Endothelial cell of umbilical vein (primary cell): Measurements from ENCODE around the gene VSNL1. TPM values are rescaled to one million over a fixed set of nuclear protein-coding genes. Genes with fewer than 3 reads are reported as not detected.
A peak's percentile ranks its signal among the peaks of the same experiment; 100 is the strongest.

Experiments used
- BruUV-seq: library from RNA; stranded (reverse); fragments of 400-500 nt; replicated peaks from 2 replicates; lab custom pipeline; 2021; lab: Mats Ljungman, UMichigan
- CTCF ChIA-PET: fragments of 300-600, 350-600 bp; sonication (Branson Sonifier 250); formaldehyde crosslinking; loops from one replicate; lab custom pipeline; 2021; ENCODE audit warnings: antibody characterized with exemption, inconsistent platforms; lab: Charles Lee
- POLR2A ChIA-PET: fragments of 300-600, 350-600 bp; sonication (Branson Sonifier 250); formaldehyde crosslinking; loops from one replicate; lab custom pipeline; 2021; ENCODE audit warnings: antibody characterized with exemption, inconsistent platforms; lab: Charles Lee
- DNase-seq: peaks from one replicate; pipeline ENCODE4 v3.0.0-alpha.2; 2011; ENCODE audit warnings: low read depth, low spot score
- FAIRE-seq: peaks from 2 replicates; lab custom pipeline; 2011; peaks lifted over from hg19 to GRCh38; lab: Jason Lieb, UNC
- H2AFZ ChIP-seq: 2 replicates; pipeline ENCODE4 v1.6.0; 2012; ENCODE audit warnings: low read depth, low read length, control low read depth, inconsistent platforms
- H3K27ac ChIP-seq: 2 replicates; pipeline ENCODE4 v1.5.1; 2011; ENCODE audit warnings: low read depth, mild to moderate bottlenecking, control low read depth, low read length, moderate library complexity; ENCODE audit not compliant: insufficient read depth
- H3K27me3 ChIP-seq, 2 experiments: 2 replicates each; pipeline versions ENCODE4 v1.6.0 to v1.6.1; 2011; ENCODE audit warnings: low read length in 2 of 2, mixed read lengths in 1 of 2; ENCODE audit not compliant: control insufficient read depth in 2 of 2, insufficient read depth in 2 of 2
- H3K36me3 ChIP-seq, 2 experiments: 2 replicates in 1 of 2; 3 replicates in 1 of 2; pipeline ENCODE4 v1.5.1; 2011; ENCODE audit warnings: low read length in 2 of 2, mild to moderate bottlenecking in 1 of 2, moderate library complexity in 1 of 2; ENCODE audit not compliant: control insufficient read depth in 2 of 2, insufficient read depth in 2 of 2; ENCODE audit errors: extremely low read depth in 1 of 2
- H3K4me1 ChIP-seq: 3 replicates; pipeline ENCODE4 v1.5.1; 2011; ENCODE audit warnings: mild to moderate bottlenecking, low read length; ENCODE audit not compliant: control insufficient read depth, insufficient read depth; ENCODE audit errors: extremely low read depth
- H3K4me2 ChIP-seq: 2 replicates; pipeline ENCODE4 v1.6.1; 2011; ENCODE audit warnings: low read length, control low read depth, mixed read lengths; ENCODE audit not compliant: insufficient read depth
- H3K4me3 ChIP-seq, 3 experiments: fragments of 200-600 bp in 1 of 3; sonication (generic), shearing (Covaris generic) in 1 of 3; replicated peaks in 1 of 3; 2 replicates each; pipeline ENCODE4 v1.5.1; 2011 to 2016; ENCODE audit warnings: control low read depth in 3 of 3, low read length in 3 of 3, mild to moderate bottlenecking in 2 of 3, inconsistent platforms in 1 of 3, low read depth in 1 of 3, moderate library complexity in 1 of 3; ENCODE audit not compliant: insufficient read depth in 1 of 3
- H3K79me2 ChIP-seq: 2 replicates; pipeline ENCODE4 v1.6.0; 2012; ENCODE audit warnings: low read length, inconsistent platforms; ENCODE audit not compliant: control insufficient read depth, insufficient read depth
- H3K9ac ChIP-seq: replicated peaks from 2 replicates; pipeline ENCODE3; 2011; ENCODE audit warnings: low read length, control low read depth; ENCODE audit not compliant: insufficient read depth; ENCODE audit errors: extremely low read depth
- H3K9me1 ChIP-seq: replicated peaks from 3 replicates; pipeline ENCODE4 v1.6.0; 2011; ENCODE audit warnings: mild to moderate bottlenecking, low read length; ENCODE audit not compliant: control insufficient read depth, insufficient read depth; ENCODE audit errors: extremely low read depth
- H3K9me3 ChIP-seq: replicated peaks from 2 replicates; pipeline ENCODE4 v1.5.1; 2012; ENCODE audit warnings: low read length, inconsistent platforms; ENCODE audit not compliant: control insufficient read depth, insufficient read depth
- H4K20me1 ChIP-seq: replicated peaks from 2 replicates; pipeline ENCODE3; 2011; ENCODE audit warnings: mild to moderate bottlenecking, low read length; ENCODE audit not compliant: control insufficient read depth, insufficient read depth; ENCODE audit errors: extremely low read depth
- CTCF ChIP-seq, 2 donors: IDR thresholded peaks; 1 replicate in 1 of 2; 2 replicates in 1 of 2; pipeline ENCODE4 v1.5.1; 2011; ENCODE audit warnings: low read length in 2 of 2, mild to moderate bottlenecking in 2 of 2, moderate library complexity in 2 of 2, control low read depth in 1 of 2, inconsistent platforms in 1 of 2, low read depth in 1 of 2; ENCODE audit not compliant: insufficient read depth in 1 of 2; ENCODE audit errors: extremely low read depth in 1 of 2
- EZH2 ChIP-seq: IDR thresholded peaks from 2 replicates; pipeline ENCODE4 v1.6.1; 2012; ENCODE audit warnings: borderline replicate concordance, low read depth, mild to moderate bottlenecking, moderate library complexity, low read length, inconsistent platforms; ENCODE audit not compliant: severe bottlenecking
- FOS ChIP-seq: IDR thresholded peaks from 2 replicates; pipeline ENCODE4 v1.6.1; 2011; ENCODE audit warnings: mild to moderate bottlenecking, low read length, moderate library complexity, borderline replicate concordance; ENCODE audit not compliant: insufficient read depth
- GATA2 ChIP-seq: IDR thresholded peaks from 2 replicates; pipeline ENCODE4 v1.7.0; 2011; ENCODE audit warnings: low read depth, mild to moderate bottlenecking, moderate library complexity, mixed read lengths, low read length; ENCODE audit not compliant: insufficient read length, insufficient read depth
- JUN ChIP-seq: IDR thresholded peaks from 2 replicates; pipeline ENCODE4 v1.6.1; 2011; ENCODE audit warnings: borderline replicate concordance, low read depth; ENCODE audit not compliant: insufficient read length, insufficient read depth
- MAX ChIP-seq: IDR thresholded peaks from 2 replicates; pipeline ENCODE4 v1.6.1; 2011; ENCODE audit not compliant: insufficient read depth, insufficient read length
- MYC ChIP-seq: IDR thresholded peaks from one replicate; pipeline ENCODE4 v1.6.1; 2011; ENCODE audit warnings: mild to moderate bottlenecking, low read depth, low read length
- POLR2A ChIP-seq: IDR thresholded peaks from 2 replicates; pipeline ENCODE4 v1.6.1; 2012; ENCODE audit warnings: low read depth, mild to moderate bottlenecking, control low read depth, low read length
- POLR2AphosphoS5 ChIP-seq: IDR thresholded peaks from 2 replicates; pipeline ENCODE4 v1.6.1; 2012; ENCODE audit warnings: low read depth, mild to moderate bottlenecking, control low read depth, low read length, moderate library complexity; ENCODE audit not compliant: insufficient read depth
- dilution Hi-C: fragments of 300-500 bp; cut with MboI; formaldehyde crosslinking; loops from one replicate; pipeline ENCODE4 v1.15.0; 2019; ENCODE audit warnings: low sequenced_read_pairs; ENCODE audit not compliant: extremely low pct_ligation_motif_present
- intact Hi-C: fragments of 100-400 bp; cut with micrococcal nuclease; formaldehyde crosslinking; loops from one replicate; pipeline ENCODE4 v1.10.0; 2022
- polyA plus RNA-seq, 4 experiments: library from polyadenylated mRNA; depleted of rRNA in 3 of 4; stranded (reverse) in 3 of 4; unstranded in 1 of 4; fragments of >200 nt; gene quantifications; 2 replicates each; pipeline versions ENCODE4 v1.2.1 to v1.2.3, GENCODE V29; 2011 to 2012; ENCODE audit warnings: missing spikeins in 1 of 4
- total RNA-seq: library from RNA; stranded (reverse); gene quantifications from 2 replicates; pipeline ENCODE4 v1.2.3, GENCODE V29; 2021

The VSNL1 gene
- total and polyA plus RNA-seq, 2 donors (not counting 3 experiments of a cell fraction or from before 2014, with no cell fraction given), result not detected

GRCh38 chr2:17643031-17643615, 102.6 kb downstream of the VSNL1 start:
- POLR2A ChIA-PET, result no interaction called here
- Histone ChIP-seq H3K4me2 (no peak overlapping the region), H3K36me3 (no peaks in the 10 kb centered on the region), H3K27me3 (no peaks in the 10 kb centered on the region), H3K4me3 (no peak overlapping the region), H3K79me2 (no peaks in the 10 kb centered on the region), H3K27ac (no peak overlapping the region), H3K9me3 (no peaks in the 10 kb centered on the region), H2AFZ (peak overlapping the region; percentile 90), H3K4me1 (peaks cover 8% of the 10 kb centered on the region), H3K9ac (no peak overlapping the region), H4K20me1 (no peaks in the 10 kb centered on the region), H3K9me1 (no peaks in the 10 kb centered on the region)
- CTCF ChIA-PET, result interaction anchor here (7.5 kb wide), 1 partner anchor 28 kb away, joined by 296 read pairs; no protein-coding TSS in a partner anchor
- dilution Hi-C loops (no loop called here), intact Hi-C loops (loop anchor here (10.0 kb wide), 1 partner anchor 868 kb away; no protein-coding TSS in a partner anchor)
- no TSS peak for BruUV-seq
- FAIRE-seq (peak; percentile 97), DNase-seq (peak; percentile 73)
- TF ChIP-seq GATA2, result no peak
- TF ChIP-seq POLR2A, result no peak
- no peak for TF ChIP-seq POLR2AphosphoS5
- no peak for TF ChIP-seq EZH2
- TF ChIP-seq FOS, result peak; percentile 99
- peak; percentile 85 for TF ChIP-seq JUN
- no peak for TF ChIP-seq CTCF (IDR thresholded peaks at IDR 0.05; ENCODE audit: extremely low read depth in 1 of 2, insufficient read depth in 1 of 2, low read depth in 1 of 2, low read length in 2 of 2)
- TF ChIP-seq MAX, result no peak
- TF ChIP-seq MYC, result no peak
